Osteocyte (in vitro differentiated cells): ENCODE results near the gene ARID3A. TPM values are rescaled to one million over a fixed set of nuclear protein-coding genes. Genes with fewer than 3 reads are reported as not detected.
A peak's percentile ranks its signal among the peaks of the same experiment; 100 is the strongest.

Experiments
- DNase-seq: peaks from one replicate; pipeline ENCODE4 v3.0.0; 2021; ENCODE audit warnings: mixed read lengths; ENCODE audit not compliant: unreplicated experiment; ENCODE audit errors: extremely low spot score
- H3K27ac Mint-ChIP-seq: one replicate; pipeline ENCODE4 v1.8.0; 2021; ENCODE audit warnings: mild to moderate bottlenecking, mixed read lengths; ENCODE audit not compliant: unreplicated experiment
- H3K27me3 Mint-ChIP-seq: one replicate; pipeline ENCODE4 v1.8.0; 2021; ENCODE audit warnings: mixed read lengths; ENCODE audit not compliant: unreplicated experiment
- H3K36me3 Mint-ChIP-seq: one replicate; pipeline ENCODE4 v1.8.0; 2021; ENCODE audit warnings: mixed read lengths; ENCODE audit not compliant: unreplicated experiment
- H3K4me1 Mint-ChIP-seq: one replicate; pipeline ENCODE4 v1.8.0; 2021; ENCODE audit warnings: mixed read lengths; ENCODE audit not compliant: unreplicated experiment
- H3K4me3 Mint-ChIP-seq: one replicate; pipeline ENCODE4 v1.8.0; 2021; ENCODE audit warnings: mild to moderate bottlenecking, moderate library complexity, mixed read lengths; ENCODE audit not compliant: unreplicated experiment
- H3K9me3 Mint-ChIP-seq: one replicate; pipeline ENCODE4 v1.8.0; 2021; ENCODE audit warnings: mixed read lengths; ENCODE audit not compliant: unreplicated experiment
- CTCF ChIP-seq: fragments of 200-600 bp; sonication (generic); IDR thresholded peaks from 2 replicates; pipeline ENCODE4 v1.5.0; 2021; ENCODE audit warnings: antibody characterized with exemption, mild to moderate bottlenecking, moderate library complexity
- total RNA-seq: library from RNA; stranded (reverse); gene quantifications from 2 replicates; pipeline ENCODE4 v1.2.1, GENCODE V29; 2021

ARID3A gene
- total RNA-seq, 1 donor from 2014 or later: 16.8 TPM

DNA sequence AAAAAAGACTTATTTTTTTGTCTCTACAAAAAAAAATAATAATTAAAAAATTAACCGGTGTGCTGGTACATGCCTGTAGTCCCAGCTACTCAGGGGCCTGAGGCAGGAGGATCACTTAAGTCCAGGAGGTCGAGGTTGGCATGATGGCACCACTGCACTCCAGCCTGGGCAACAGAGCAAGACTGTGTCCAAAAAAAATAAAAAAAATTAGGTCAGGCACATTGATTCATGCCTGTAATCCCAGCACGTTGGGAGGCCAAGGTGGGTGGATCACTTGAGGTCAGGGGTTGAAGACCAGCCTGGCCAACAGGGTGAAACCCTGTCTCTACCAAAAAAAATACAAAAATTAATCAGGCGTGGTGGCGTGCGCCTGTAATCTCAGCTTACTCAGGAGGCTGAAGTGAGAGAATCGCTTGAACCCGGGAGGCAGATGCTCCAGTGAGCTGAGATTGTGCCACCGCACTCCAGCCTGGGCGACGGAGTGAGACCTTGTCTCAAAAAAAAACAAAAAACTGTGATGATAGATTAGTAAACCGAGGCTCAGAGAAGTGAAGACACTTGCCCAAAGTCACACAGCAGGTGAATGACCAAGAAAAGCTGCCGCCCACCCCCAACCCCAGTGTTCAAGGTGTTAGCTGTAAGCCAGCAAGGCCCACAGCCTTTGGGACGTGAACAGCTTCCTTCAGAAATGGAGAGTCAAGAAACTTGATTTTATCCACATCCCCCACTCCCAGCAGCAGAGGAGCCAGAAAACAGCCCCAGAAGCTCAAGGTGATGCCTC, 23.2 kb upstream of the ARID3A start:
- no peaks in the 10 kb centered on the region for H3K9me3 Mint-ChIP-seq
- DNase-seq: no peak
- H3K4me1 Mint-ChIP-seq: peaks cover 6% of the 10 kb centered on the region
- no peak overlapping the region for H3K4me3 Mint-ChIP-seq
- peaks cover 8% of the 10 kb centered on the region for H3K36me3 Mint-ChIP-seq
- no peak for TF ChIP-seq CTCF
- H3K27ac Mint-ChIP-seq: peak overlapping the region; percentile 68
- H3K27me3 Mint-ChIP-seq: no peaks in the 10 kb centered on the region

- Mint-ChIP-seq H3K27me3 (no peaks in the 10 kb centered on the region), H3K4me3 (no peak overlapping the region), H3K9me3 (no peaks in the 10 kb centered on the region), H3K36me3 (peaks cover 8% of the 10 kb centered on the region), H3K4me1 (peaks cover 6% of the 10 kb centered on the region), H3K27ac (no peak overlapping the region)
- TF ChIP-seq CTCF: no peak
- DNase-seq: no peak
Measured at GRCh38 chr19:903266-903797, 22.5 kb upstream of the ARID3A start.

- H3K27me3 Mint-ChIP-seq: no peaks in the 10 kb centered on the region
- H3K27ac Mint-ChIP-seq: no peak overlapping the region
- H3K36me3 Mint-ChIP-seq: peaks cover 8% of the 10 kb centered on the region
- no peak for DNase-seq
- no peak overlapping the region for H3K4me3 Mint-ChIP-seq
- no peaks in the 10 kb centered on the region for H3K9me3 Mint-ChIP-seq
- H3K4me1 Mint-ChIP-seq: peaks cover 12% of the 10 kb centered on the region
- no peak for TF ChIP-seq CTCF
Measured at GRCh38 chr19:904545-904944, 21.3 kb upstream of the ARID3A start.

- Mint-ChIP-seq H3K9me3 (no peaks in the 10 kb centered on the region), H3K27me3 (no peaks in the 10 kb centered on the region), H3K4me1 (peaks cover 16% of the 10 kb centered on the region), H3K4me3 (no peak overlapping the region), H3K27ac (no peak overlapping the region), H3K36me3 (peaks cover 8% of the 10 kb centered on the region)
- no peak for DNase-seq
- no peak for TF ChIP-seq CTCF
Measured at GRCh38 chr19:906480-906879, 19.4 kb upstream of the ARID3A start.

DNA sequence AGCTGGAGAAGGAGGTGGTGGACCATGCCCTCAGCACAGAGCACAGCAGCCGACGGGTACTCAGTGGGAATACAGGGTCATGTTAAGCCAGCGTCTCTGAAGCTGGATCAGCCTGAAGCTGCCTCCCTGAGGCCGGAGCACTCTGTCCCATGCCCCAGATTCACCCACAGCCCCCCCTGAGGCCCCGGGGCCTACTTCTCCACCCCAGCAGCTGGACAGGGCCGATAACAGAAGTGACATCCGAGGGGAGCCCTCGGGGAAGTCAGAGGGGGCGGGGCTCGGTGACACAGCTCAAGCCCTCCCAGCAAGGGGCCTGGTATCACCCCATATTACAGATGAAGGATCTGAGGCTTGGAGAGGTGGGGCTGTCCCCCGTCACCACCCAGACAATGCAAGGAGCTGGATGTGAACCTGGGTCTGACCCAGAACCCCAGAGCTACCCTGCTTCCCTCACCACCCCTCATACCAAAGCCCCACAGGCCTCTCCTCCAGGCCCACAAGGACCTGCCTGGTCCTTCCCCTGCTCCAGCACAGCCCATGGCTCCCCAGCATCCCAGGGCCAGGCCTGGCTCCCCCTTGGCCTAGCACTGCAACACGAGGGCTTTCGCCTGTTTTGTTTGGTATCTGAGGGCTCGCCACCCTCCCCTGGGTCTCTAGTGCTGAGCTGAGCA, 18.5 kb upstream of the ARID3A start:
- H3K4me3 Mint-ChIP-seq: no peak overlapping the region
- no peak for TF ChIP-seq CTCF
- H3K27ac Mint-ChIP-seq: no peak overlapping the region
- no peaks in the 10 kb centered on the region for H3K9me3 Mint-ChIP-seq
- no peaks in the 10 kb centered on the region for H3K27me3 Mint-ChIP-seq
- H3K4me1 Mint-ChIP-seq: peaks cover 16% of the 10 kb centered on the region
- DNase-seq: no peak
- H3K36me3 Mint-ChIP-seq: peaks cover 8% of the 10 kb centered on the region
